ENCODE data around the gene TRPV3.
"Not testable (repeated sequence)": the region's sequence is repeated elsewhere in the genome, so short reads cannot be mapped to it uniquely, and the experiment has no call there.

TRPV3 gene

DNA sequence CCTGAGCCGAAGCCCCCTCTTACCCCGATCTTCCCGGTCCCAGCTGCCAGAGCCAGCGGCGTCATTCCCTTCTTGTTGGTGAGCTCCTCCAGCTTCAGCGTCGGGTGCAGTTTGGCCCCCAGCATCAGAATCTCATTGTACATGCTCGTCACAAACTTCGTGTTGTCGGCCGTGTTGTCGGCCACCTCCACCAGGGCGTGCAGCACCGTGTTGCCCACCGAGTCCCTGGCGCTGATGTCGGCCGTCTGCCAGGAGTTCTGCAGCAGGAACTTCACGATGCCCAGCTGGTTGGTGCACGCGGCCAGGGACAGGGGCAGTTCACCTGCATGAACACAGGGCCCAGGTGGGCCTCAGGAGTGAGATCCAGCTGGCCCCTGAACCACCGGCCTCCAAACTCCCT lies 32.2 kb upstream of the TRPV3 start:
- Mint-ChIP-seq H3K9me3 (no peaks in the 10 kb centered on the region), H3K27ac (peak overlapping the region; percentile 37), H3K4me1 (peaks cover 3% of the 10 kb centered on the region), H3K4me3 (no peak overlapping the region), H3K36me3 (peaks cover 21% of the 10 kb centered on the region), H3K27me3 (no peaks in the 10 kb centered on the region)
- DNase-seq (ENCODE audit: low spot score in 2 of 2) (no peak), ATAC-seq (ENCODE audit: low read depth) (no peak)

DNA sequence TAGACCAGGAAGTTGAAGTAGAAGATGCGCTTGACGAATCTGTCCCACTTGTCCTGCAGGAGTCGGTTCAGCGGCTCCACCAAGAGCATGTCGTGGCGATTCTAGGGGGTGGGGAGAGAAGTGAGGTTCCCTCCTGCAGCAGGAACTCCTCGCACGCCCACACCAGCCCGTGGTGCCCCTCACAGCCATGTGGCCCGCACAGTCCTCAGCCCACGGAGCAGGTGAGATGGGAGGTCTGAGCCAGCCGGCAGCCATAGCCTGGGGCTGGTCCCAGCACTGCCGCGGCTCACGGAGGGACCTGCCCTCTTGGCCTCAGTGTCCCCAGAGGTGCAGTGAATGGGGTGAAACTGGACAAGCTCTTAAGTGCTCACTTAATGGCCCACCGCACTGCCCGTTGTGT lies 28.2 kb upstream of the TRPV3 start:
- H3K4me3 Mint-ChIP-seq = no peak overlapping the region
- H3K36me3 Mint-ChIP-seq = peaks cover 22% of the 10 kb centered on the region
- DNase-seq (ENCODE audit: low spot score in 2 of 2) (no peak), ATAC-seq (ENCODE audit: low read depth) (no peak)
- no peak overlapping the region for H3K27ac Mint-ChIP-seq
- no peaks in the 10 kb centered on the region for H3K9me3 Mint-ChIP-seq
- H3K27me3 Mint-ChIP-seq = no peaks in the 10 kb centered on the region
- H3K4me1 Mint-ChIP-seq = peaks cover 3% of the 10 kb centered on the region

DNA sequence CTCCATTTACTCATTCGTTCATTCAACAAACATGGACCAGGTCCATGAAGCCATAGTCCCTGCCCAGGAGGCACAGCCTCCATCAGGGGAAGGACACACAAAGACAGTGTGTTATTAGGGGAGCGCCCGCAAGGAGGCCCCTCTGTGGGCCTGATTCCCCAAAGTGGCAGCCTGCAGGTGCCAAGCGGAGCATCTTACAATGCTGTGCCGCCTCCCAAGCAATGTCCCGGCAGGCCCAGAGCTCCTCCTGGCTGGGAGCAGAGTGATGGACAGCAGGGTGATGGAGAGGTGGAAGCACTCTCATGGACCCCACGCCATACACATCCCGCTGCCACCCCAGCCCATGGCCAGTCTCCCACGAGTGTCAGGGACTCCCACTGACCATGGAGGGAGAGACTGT lies 25.8 kb upstream of the TRPV3 start:
- DNase-seq (ENCODE audit: low spot score in 2 of 2) = no peak
- Mint-ChIP-seq H3K4me1 (no peaks in the 10 kb centered on the region), H3K27ac (no peak overlapping the region), H3K9me3 (no peaks in the 10 kb centered on the region), H3K36me3 (peaks cover 12% of the 10 kb centered on the region), H3K4me3 (no peak overlapping the region), H3K27me3 (no peaks in the 10 kb centered on the region)
- no peak for ATAC-seq (ENCODE audit: low read depth)

DNA sequence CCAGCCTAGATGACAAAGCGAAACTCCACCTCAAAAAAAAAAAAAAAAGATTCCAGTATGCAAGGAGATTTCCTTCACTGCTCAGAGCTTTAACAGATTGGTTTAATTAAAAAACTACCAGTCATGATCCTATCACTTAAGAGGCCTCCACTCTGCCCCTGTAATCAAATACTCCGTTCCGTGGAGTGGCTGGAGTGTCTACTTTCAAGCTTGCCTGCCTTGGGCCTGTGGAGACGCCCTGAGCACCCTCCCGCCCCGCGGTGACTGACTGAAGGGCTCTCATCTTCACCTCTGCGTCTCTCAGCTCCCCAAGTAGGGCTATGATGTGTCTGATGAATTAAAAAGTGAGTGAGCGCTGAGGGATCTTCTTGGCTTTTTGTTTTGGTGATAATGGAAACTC lies 25.3 kb upstream of the TRPV3 start:
- no peaks in the 10 kb centered on the region for H3K9me3 Mint-ChIP-seq
- H3K27ac Mint-ChIP-seq = no peak overlapping the region
- H3K4me1 Mint-ChIP-seq = no peaks in the 10 kb centered on the region
- H3K27me3 Mint-ChIP-seq = no peaks in the 10 kb centered on the region
- H3K36me3 Mint-ChIP-seq = peaks cover 12% of the 10 kb centered on the region
- H3K4me3 Mint-ChIP-seq = no peak overlapping the region
- DNase-seq (ENCODE audit: low spot score in 2 of 2) (no peak), ATAC-seq (ENCODE audit: low read depth) (no peak)

DNA sequence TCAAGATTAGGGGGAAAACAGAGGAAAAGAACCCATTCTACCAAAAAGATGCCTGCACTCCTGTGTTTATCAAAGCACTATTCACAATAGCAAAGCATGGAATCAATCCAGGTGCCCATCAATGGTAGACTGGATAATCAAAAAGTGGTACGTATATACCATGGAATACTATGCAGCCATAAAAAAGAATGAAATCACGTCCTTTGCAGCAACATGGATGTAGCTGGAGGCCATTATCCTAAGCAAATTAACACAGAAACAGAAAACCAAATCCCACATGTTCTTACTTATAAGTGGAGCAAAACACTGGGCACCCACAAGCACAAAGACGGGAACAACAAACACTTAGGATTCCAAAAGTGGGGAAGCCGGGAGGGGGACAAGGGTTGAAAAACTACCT lies 21.1 kb upstream of the TRPV3 start:
- not testable (repeated sequence) for H3K9me3 Mint-ChIP-seq; DNase-seq (ENCODE audit: low spot score in 2 of 2); H3K27me3 Mint-ChIP-seq; H3K36me3 Mint-ChIP-seq; ATAC-seq (ENCODE audit: low read depth); H3K27ac Mint-ChIP-seq; H3K4me3 Mint-ChIP-seq; H3K4me1 Mint-ChIP-seq

DNA sequence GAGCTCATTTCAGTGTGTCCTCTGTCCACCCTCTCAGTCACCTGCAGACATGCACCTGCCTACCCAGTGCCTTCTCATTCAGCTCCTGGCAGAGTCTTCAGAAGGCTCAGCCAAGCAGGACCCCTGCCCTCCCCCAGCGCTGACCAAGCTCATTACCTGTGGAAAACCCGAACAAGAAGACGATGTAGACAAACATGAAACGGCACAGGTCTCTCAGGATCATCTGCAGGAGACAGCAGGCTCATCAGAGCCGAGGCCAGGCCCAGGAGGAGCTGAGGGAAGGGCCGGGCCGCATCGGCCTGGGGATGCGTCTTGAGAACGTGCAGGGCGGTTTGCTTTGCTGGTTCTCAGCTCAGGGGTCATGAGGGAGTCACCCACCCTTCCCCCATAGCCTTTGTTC lies 19.4 kb upstream of the TRPV3 start:
- Mint-ChIP-seq H3K4me1 (no peaks in the 10 kb centered on the region), H3K27ac (no peak overlapping the region), H3K4me3 (no peak overlapping the region), H3K27me3 (no peaks in the 10 kb centered on the region), H3K36me3 (peaks cover 9% of the 10 kb centered on the region), H3K9me3 (no peaks in the 10 kb centered on the region)
- no peak for DNase-seq (ENCODE audit: low spot score in 2 of 2)
- ATAC-seq (ENCODE audit: low read depth) = no peak

DNA sequence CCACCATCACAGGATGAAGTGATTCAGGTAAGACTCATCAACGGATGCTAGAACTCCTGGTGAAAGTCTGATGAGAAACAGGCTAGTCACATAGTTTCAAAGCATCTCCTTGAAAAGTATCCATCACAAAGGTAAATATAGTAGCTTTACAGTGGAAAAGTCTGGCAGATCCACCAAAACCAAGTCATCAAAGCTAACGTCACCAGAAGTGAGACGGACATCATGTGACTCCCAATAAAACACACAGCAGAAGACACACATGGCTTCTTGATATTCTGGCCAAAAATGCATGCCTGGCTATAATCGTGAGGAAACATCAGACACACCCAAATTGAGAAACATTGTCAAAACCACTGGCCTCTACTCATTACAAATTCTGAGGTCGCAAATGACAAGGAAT lies 17.9 kb upstream of the TRPV3 start:
- H3K27ac Mint-ChIP-seq = no peak overlapping the region
- no peaks in the 10 kb centered on the region for H3K27me3 Mint-ChIP-seq
- peaks cover 7% of the 10 kb centered on the region for H3K36me3 Mint-ChIP-seq
- no peaks in the 10 kb centered on the region for H3K4me1 Mint-ChIP-seq
- H3K4me3 Mint-ChIP-seq = no peak overlapping the region
- DNase-seq (ENCODE audit: low spot score in 2 of 2) (no peak), ATAC-seq (ENCODE audit: low read depth) (no peak)
- no peaks in the 10 kb centered on the region for H3K9me3 Mint-ChIP-seq

DNA sequence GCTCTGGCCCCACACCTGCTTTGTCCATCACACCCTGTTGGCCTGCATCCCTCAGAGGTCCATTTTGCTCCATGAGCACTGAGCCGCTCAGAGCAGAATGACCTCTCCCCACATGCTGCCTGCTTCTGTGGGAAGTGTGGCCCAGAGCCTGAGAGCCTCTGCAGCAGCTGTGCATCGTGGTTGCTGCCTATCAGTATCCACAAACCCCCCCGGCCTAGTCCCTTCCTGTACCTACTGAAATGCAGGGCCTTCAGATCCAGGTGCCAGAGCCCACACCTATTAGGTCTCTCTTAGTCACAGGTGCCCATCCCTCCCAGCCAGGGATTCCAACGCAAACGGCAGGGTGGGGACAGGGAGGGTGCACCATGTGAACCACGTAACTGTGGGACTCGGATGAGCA lies 16.6 kb upstream of the TRPV3 start:
- no peaks in the 10 kb centered on the region for H3K9me3 Mint-ChIP-seq
- no peak for ATAC-seq (ENCODE audit: low read depth)
- no peaks in the 10 kb centered on the region for H3K4me1 Mint-ChIP-seq
- no peaks in the 10 kb centered on the region for H3K27me3 Mint-ChIP-seq
- no peak overlapping the region for H3K27ac Mint-ChIP-seq
- no peak for DNase-seq (ENCODE audit: low spot score in 2 of 2)
- H3K36me3 Mint-ChIP-seq = peaks cover 5% of the 10 kb centered on the region
- H3K4me3 Mint-ChIP-seq = no peak overlapping the region

DNA sequence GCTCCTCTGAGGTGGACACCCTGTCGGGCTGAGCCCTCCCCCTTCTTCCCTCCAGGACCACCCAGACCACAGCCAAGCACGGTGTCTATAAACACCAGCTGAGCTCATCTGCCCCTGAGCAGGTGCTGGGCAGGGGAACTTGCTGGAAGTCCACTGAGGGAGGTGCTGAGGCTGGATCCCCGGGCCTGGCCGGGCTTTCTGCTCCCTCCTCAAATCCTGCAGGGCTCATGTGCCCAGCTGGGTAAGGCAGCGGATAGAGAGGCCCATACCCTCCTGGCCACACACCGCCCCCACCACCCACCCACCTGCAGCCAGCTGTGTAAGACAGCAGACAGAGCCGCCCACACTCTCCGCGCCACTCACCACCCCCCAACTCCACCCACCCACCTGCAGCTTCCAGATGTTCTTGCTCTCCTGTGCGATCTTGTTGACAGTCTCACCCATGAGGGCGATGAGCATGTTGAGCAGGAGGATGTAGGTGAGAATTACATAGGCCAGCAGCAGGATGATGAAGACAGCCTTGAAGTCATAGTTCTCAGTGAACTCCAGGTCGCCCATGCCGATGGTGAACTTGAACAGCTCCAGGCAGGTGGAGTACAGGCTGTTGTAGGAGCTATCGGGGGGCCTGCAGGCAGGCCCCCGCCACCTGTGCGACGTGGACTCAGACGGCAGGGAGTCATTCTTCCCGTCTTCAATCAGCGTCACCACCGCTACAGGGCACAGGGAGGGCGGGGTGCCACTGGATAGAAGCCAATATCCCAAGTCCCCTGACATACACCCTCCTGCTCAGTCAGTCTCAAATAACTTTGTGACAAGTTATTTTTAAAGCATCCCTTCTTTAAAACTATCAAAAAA lies 15.9 kb upstream of the TRPV3 start:
- Mint-ChIP-seq H3K4me1 (no peaks in the 10 kb centered on the region), H3K27me3 (no peaks in the 10 kb centered on the region), H3K4me3 (no peak overlapping the region), H3K9me3 (no peaks in the 10 kb centered on the region), H3K36me3 (peaks cover 6% of the 10 kb centered on the region), H3K27ac (no peak overlapping the region)
- DNase-seq (ENCODE audit: low spot score in 2 of 2) (no peak), ATAC-seq (ENCODE audit: low read depth) (no peak)

DNA sequence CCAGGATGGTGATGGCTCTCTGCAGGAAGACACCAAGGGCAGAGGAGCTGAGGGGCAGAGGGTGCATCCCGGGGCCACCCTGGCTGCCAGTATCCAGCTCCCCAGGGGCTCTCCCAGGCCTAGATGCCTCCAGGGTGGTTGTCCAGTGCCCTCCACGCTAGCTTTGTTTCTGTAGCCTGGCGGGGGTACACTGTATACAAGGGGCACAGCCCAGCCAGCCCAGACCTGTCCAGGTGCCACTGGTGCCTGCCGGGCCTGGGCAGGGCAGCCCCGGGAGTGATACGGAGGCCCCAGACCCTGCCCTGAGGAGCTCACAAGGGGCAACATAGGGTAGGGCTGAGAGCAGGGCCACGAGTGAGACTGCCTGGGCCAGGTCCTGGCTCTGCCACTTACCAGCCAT lies 14.6 kb upstream of the TRPV3 start:
- Mint-ChIP-seq H3K36me3 (peaks cover 8% of the 10 kb centered on the region), H3K27me3 (no peaks in the 10 kb centered on the region), H3K27ac (no peak overlapping the region), H3K4me3 (no peak overlapping the region), H3K4me1 (no peaks in the 10 kb centered on the region), H3K9me3 (no peaks in the 10 kb centered on the region)
- DNase-seq (ENCODE audit: low spot score in 2 of 2) = no peak
- no peak for ATAC-seq (ENCODE audit: low read depth)

DNA sequence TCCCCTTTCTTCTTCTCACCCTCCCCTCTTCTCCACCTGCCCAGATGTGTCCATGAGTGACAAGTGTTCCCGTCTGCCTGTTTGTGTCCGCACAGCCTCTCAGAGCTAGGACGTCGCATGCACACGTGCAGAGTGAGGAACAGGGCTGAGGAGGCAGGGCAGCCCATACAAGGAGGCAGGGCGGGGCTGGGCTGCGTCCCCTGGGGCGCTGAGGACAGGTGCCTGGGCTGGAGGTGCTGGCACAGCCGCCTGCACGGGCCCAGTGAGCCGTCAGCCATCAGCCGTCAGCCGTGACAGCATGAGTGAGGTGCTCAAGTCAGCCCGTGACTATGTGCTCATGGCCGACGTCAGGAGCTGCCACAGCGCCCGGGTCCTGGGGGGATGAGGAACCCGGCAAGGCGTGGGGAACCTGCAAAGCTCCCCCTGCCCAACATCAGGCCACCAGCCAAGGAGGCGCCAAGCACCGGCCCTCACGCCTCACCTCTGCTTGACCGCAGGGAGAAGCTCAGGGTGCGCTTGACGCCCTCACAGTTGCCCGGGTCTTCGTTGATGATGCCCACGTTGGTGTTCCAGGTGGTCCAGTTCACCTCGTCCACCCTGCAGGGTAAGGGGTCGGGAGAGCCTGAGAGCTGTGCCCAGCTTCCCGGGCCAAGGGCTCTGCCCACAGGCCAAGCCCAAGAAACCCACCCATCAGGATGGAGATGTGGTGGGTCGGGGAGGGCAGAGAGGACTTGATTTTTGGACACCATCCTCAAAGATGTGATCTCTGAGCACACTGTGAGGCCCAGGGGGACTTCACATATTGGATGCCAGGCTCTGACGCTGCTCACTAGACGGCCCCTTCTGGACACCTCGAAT lies 13.7 kb upstream of the TRPV3 start:
- no peaks in the 10 kb centered on the region for H3K4me1 Mint-ChIP-seq
- ATAC-seq (ENCODE audit: low read depth) (peak; percentile 93), DNase-seq (ENCODE audit: low spot score in 2 of 2) (peak in 1 of 2 donors; percentile 33)
- H3K27me3 Mint-ChIP-seq = no peaks in the 10 kb centered on the region
- peak overlapping the region; percentile 29 for H3K27ac Mint-ChIP-seq
- H3K9me3 Mint-ChIP-seq = no peaks in the 10 kb centered on the region
- peaks cover 6% of the 10 kb centered on the region for H3K36me3 Mint-ChIP-seq
- no peak overlapping the region for H3K4me3 Mint-ChIP-seq

DNA sequence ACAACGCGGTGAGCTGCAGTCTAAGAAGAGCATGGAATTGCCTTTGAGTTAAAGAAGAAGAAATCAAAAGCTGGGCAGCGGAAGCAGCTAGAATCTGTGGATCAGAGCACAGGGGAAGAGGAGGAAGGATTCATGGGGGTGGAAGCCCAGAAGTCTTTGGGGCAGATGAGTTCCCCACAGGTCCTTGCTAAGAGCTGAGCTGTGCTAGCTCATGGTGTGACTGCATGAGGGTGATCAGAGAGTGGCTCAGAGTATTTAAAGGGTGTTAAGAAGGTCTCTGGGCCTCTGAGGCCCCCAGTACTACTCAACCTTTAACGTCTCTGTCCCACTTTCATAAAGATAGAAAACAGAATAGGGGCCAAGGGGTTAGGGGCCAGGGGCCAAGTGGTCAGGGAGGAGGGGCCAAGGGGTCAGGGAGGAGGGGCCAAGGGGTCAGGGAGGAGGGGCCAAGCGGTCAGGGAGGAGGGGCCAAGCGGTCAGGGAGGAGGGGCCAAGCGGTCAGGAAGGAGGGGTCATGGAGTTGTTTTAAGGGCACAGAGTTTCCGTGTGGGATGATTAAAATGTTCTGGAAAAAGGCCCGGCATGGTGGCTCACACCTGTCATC lies 12.0 kb upstream of the TRPV3 start:
- DNase-seq (ENCODE audit: low spot score in 2 of 2) = no peak
- H3K27ac Mint-ChIP-seq = no peak overlapping the region
- ATAC-seq (ENCODE audit: low read depth) = no peak
- H3K4me3 Mint-ChIP-seq = no peak overlapping the region
- no peaks in the 10 kb centered on the region for H3K9me3 Mint-ChIP-seq
- no peaks in the 10 kb centered on the region for H3K27me3 Mint-ChIP-seq
- peaks cover 6% of the 10 kb centered on the region for H3K36me3 Mint-ChIP-seq
- H3K4me1 Mint-ChIP-seq = peaks cover 2% of the 10 kb centered on the region

DNA sequence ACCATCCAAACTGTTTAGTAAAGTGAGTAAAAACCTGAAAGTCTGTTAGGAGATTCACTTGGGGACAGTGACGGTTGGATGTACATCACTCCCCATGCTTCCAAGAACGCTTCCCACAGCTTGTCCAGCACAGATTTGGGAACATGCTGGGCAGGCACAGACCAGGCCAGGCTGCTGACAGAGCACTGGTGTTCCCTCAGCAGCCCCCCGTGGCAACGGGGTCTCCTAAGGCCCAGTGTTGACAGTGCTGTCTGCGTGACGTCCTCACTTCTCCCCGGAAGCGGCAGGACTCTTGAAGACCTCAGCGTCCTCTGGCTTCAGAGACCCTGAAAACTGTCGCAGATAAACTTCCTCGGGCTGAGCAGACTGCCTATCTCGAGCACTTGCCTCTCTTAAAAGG lies 8.9 kb upstream of the TRPV3 start:
- Mint-ChIP-seq H3K27ac (no peak overlapping the region), H3K36me3 (peaks cover 6% of the 10 kb centered on the region), H3K4me3 (no peak overlapping the region), H3K9me3 (no peaks in the 10 kb centered on the region), H3K4me1 (peaks cover 5% of the 10 kb centered on the region), H3K27me3 (no peaks in the 10 kb centered on the region)
- DNase-seq (ENCODE audit: low spot score in 2 of 2) (no peak), ATAC-seq (ENCODE audit: low read depth) (no peak)

DNA sequence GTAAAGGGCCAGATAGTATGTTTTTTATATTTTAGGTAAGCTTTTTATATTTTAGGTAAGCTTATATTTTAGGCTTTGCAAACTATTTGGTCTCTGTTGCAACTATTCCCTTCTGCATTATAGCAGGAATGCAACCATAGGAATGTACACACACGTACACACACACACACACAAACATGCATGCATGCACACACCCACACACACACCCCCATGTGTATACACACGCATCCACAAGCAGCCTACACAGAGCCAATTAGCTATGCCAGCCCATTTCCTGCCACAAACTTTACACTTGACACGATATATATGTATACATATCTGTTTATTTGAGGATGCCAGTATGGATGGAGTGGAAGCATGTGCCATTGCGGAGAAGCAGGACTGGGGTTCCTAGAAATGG lies 7.5 kb upstream of the TRPV3 start:
- Mint-ChIP-seq H3K4me1 (peaks cover 5% of the 10 kb centered on the region), H3K9me3 (no peaks in the 10 kb centered on the region), H3K27ac (no peak overlapping the region), H3K4me3 (no peak overlapping the region), H3K27me3 (no peaks in the 10 kb centered on the region), H3K36me3 (peaks cover 6% of the 10 kb centered on the region)
- DNase-seq (ENCODE audit: low spot score in 2 of 2) = no peak
- no peak for ATAC-seq (ENCODE audit: low read depth)

Data from memory B cell (primary cell).